HG02759 (cell line): ENCODE results near the gene HDAC9.
"Not testable (repeated sequence)": the region's sequence is repeated elsewhere in the genome, so short reads cannot be mapped to it uniquely, and the experiment has no call there.

Experiments used
- ATAC-seq: cut with Tn5 transposase; IDR thresholded peaks from one replicate; pipeline ENCODE4 v1.9.1; 2021; ENCODE audit warnings: mild to moderate bottlenecking, moderate library complexity; ENCODE audit not compliant: unreplicated experiment

Gene HDAC9

GRCh38 chr7:18995811-18996426, 500.4 kb downstream of the HDAC9 start:
- no peak for ATAC-seq

- no peak for ATAC-seq
Observed at GRCh38 chr7:18996583-18996982, 501.0 kb downstream of the HDAC9 start.

GRCh38 chr7:18997477-18998150, 502.1 kb downstream of the HDAC9 start:
- ATAC-seq, result no peak

GRCh38 chr7:19000410-19000809, 504.9 kb downstream of the HDAC9 start:
- no peak for ATAC-seq

DNA sequence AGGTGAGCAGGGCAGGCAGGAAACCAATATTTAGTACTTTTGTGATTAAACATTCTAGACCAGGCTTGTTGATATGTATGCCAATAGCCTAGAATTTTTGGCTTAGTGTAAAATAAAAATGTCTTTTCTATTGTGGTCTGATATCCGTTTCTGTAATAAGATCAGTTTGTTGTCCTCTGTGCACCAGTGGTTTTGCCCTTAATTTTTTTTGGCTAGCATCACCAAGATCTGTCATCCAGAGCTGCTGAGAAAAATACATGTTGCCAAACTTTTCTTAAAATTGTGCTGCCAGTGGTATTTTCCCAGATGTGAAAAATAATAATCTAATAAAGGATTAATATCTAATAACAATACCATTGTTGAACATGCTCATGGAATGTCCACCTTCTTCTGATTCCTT, 506.3 kb downstream of the HDAC9 start:
- no peak for ATAC-seq

DNA sequence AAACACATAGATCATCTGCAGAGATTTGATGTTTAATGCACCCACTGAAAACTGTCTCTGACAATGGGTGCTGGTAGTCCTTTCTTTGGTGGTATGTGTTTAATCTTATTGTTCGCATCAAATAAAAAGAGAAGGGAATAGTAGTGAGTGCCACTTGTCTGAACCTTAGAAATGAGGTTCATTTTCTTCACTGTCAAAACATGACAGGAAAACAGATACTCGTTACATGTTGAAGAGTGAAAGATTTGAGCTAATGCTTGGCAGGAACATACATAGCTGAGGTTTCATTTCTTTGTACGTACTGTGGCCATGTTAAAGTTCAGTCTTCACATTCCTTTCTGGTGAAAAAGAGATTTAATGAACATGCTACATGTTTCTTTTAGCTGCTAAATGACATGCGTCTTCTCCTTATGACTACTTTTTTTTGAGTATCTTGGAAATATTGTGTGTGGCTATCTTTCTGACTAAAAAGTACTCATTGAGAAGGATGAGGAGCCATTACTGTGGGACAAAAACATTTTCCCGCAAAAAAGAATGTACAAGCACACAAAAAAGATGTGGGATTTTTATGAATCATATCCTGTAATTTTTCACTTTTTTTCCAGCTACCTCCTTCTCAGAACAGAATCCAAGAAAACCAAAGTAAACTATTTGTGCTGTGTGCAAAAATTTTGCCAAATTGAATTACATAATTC, 513.8 kb downstream of the HDAC9 start:
- ATAC-seq, result no peak

GRCh38 chr7:19009936-19010280, 514.4 kb downstream of the HDAC9 start:
- ATAC-seq, result no peak

- ATAC-seq, result no peak
Observed at GRCh38 chr7:19011212-19011611, 515.7 kb downstream of the HDAC9 start.

DNA sequence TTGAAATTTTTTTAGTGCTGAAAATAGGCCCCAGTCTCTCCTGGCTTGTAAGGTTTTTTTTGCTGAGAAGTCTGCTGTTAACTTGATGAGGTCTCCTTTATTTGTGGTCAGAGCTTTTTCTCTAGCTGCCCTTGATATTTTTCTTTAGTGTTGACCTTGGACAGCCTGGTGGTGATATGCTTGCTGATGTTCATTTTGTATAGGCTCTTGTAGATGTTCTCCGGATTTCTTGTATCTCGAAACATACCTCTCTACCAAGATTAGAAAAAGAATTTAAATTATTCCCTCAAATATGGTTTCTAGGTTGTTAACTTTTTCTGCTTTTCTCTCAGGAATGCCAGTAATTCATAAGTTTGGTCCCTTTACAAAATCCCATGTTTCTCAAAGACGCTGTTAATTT, 519.5 kb downstream of the HDAC9 start:
- no peak for ATAC-seq

DNA sequence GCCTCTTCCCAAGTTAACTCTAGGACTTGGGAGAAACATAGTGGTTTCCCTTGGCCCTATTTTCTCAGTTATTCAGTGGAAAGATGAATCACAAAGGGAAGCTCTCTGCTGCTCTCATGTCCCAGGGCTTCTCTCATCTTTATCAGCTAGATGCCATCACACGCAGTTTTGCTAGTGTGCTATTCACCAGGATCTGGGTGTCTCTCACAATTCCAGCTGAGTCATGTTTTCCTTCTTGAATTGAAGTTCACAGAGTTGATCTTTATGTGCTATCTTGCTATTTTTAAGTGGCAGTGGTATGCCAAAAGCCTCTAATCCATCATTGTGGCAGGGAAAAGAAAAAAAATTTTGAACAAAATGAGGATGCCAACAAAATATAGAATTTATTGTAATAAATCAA, 520.6 kb downstream of the HDAC9 start:
- ATAC-seq, result no peak

- no peak for ATAC-seq
Observed at GRCh38 chr7:19017374-19017773, 521.8 kb downstream of the HDAC9 start.

GRCh38 chr7:19020062-19020461, 524.5 kb downstream of the HDAC9 start:
- ATAC-seq, result no peak

GRCh38 chr7:19020711-19021110, 525.2 kb downstream of the HDAC9 start:
- no peak for ATAC-seq

DNA sequence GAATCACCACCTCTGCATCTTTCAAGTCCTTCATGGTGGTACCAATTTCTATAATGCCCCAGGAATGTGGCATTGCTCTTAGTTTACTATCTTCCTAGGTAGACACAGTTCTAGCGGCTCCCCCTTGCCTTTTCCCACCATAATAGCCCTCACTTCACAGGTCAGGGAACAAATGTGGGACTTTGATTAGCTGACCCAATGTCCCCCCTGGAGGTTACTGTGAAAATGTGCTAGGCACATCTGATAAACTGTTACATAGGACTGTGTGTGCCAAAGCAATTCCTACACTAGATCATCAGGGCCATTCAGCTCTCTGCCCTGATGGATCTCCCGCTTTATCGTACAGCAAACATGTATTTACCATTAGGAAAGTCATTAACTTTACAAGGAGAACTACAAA, 527.9 kb downstream of the HDAC9 start:
- ATAC-seq, result no peak

DNA sequence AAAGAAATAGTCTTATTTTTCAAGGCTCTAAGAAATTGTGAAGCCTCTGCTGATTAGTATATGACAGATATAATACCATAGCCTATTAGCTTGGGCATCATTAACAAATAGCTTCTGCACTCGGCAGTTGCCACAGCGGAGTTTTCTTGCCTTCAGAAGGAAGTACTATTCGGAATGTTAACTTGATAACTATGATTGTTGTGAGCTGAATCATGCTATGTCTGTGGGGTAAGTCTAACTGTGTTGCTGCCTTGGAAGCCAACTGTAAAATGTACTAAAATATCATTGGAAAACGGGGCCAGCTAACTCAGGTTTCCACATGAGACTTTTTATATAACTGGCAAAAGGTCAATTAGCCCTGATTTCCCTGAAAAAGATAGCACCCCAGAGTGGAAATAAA, 528.7 kb downstream of the HDAC9 start:
- ATAC-seq, result no peak

DNA sequence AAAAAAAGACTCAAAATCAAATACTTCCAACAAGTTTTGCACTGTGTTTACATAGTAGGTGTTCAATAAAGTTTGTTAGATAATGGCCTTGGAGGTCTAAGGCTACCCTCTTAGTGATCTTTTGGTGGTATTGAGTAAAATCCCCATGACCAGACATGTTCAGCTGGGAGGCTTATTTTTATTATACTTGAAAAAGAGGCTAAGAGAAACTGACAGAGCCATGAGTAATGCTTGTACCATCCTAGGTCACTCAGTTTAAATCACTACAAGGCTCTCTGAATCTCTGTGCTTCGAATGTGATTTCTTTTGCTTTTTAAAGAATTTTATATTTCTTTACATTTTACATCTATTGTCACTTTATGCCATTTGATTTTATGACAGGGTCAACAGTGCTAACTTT, 531.3 kb downstream of the HDAC9 start:
- no peak for ATAC-seq

- no peak for ATAC-seq
Observed at GRCh38 chr7:19030281-19030680, 534.7 kb downstream of the HDAC9 start.

GRCh38 chr7:19032942-19033341, 537.4 kb downstream of the HDAC9 start:
- not testable (repeated sequence) for ATAC-seq

- ATAC-seq, result peak; percentile 84
Observed at GRCh38 chr7:19051767-19052375, 556.3 kb downstream of the HDAC9 start.
